ENCODE results near the gene KLRG1. TPM values are rescaled to one million over a fixed set of nuclear protein-coding genes. Genes with fewer than 3 reads are reported as not detected.

Gene KLRG1
- total RNA-seq, 1 donor from 2014 or later, result 0.84 TPM

Other genes with a start within 250 kb of the KLRG1 start
- not detected in 2 replicates for gene A2ML1, start 166.9 kb upstream of the KLRG1 start, total RNA-seq
- 7.9 and 8.7 TPM in 2 replicates for gene PHC1, start 75.0 kb upstream of the KLRG1 start, total RNA-seq
- 160 and 167 TPM in 2 replicates for gene M6PR, start 39.9 kb upstream of the KLRG1 start, total RNA-seq
- not detected in 2 replicates for gene A2M, start 126.4 kb downstream of the KLRG1 start, total RNA-seq
- gene PZP, start 218.8 kb downstream of the KLRG1 start, total RNA-seq, result not detected in 2 replicates

Data from activated CD4-positive, alpha-beta T cell treated with anti-CD3 and anti-CD28 coated beads, Interleukin-2, amount 10 ng/mL, durations not matched to agents 24 days and 14 days (primary cell).